HG03354 (cell line): ENCODE measurements around the gene MAP4K5.
"Not testable (repeated sequence)": the region's sequence is repeated elsewhere in the genome, so short reads cannot be mapped to it uniquely, and the experiment has no call there.

Experiments
- ATAC-seq: cut with Tn5 transposase; IDR thresholded peaks from one replicate; pipeline ENCODE4 v1.9.1; 2021; ENCODE audit warnings: mild to moderate bottlenecking; ENCODE audit not compliant: unreplicated experiment, poor library complexity, severe bottlenecking

MAP4K5 gene

GRCh38 chr14:50532502-50533240 is at the start of gene MAP4K5:
MAP4K5 (minus strand) TSS chr14:50532569; CDS start chr14:50532049, 520 bp downstream.
- ATAC-seq, result peak; percentile 97

DNA sequence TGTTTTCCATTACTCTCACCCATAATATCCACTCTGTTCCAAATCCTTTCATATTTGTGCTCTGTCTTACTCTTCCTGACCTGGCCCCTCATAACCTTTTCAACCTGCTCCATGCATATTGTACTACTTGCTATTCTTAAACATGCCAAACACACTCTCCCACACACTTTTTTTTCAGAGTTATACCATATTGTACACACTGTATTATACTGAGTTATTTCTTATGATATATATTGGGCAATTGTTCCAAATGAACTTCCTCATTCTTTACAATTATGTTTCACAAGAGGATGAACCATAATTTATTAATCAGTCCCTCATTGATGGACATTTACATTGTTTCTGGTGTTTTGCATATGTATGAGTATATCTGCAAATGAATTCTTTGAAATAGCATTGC is 46.1 kb upstream of the MAP4K5 start:
- ATAC-seq, result no peak

DNA sequence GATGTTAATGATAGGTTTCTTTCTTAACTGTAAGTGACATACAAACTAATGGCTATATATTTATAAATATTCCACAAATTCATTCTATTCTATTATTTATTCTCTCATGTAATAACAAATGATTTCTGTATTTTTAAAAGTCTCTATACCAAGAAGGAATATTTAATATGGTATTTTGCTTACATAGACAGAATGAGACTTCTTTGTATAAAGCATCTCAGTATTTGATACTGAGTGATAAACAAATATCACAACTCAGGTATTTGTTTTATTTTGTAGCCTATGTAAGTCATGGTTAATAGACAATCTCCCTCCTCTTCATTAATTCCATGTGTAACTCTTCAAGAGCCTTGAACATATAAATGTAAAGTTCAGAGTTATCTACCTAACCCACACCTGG is 45.6 kb upstream of the MAP4K5 start:
- ATAC-seq, result no peak

GRCh38 chr14:50575769-50576168 is 43.4 kb upstream of the MAP4K5 start:
- ATAC-seq, result no peak

DNA sequence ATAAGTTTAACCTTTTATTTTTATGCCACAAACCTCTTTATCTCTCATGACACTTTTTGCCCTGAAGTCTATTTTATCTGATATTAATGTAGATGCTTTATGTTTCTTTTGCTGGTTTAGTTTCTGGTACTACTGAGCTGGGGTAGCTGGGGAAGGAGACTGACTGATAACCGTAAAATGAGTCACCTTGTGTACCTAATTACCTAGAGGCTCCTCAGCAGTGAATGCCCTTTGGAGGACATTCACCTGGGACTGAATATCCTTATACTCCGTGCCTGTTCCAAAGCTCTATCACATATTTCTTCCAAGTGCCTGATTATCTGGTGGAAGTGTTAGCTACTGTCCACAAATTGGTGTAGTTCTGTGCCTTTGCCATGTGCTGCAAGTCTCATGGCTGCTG is 41.5 kb upstream of the MAP4K5 start:
- no peak for ATAC-seq

DNA sequence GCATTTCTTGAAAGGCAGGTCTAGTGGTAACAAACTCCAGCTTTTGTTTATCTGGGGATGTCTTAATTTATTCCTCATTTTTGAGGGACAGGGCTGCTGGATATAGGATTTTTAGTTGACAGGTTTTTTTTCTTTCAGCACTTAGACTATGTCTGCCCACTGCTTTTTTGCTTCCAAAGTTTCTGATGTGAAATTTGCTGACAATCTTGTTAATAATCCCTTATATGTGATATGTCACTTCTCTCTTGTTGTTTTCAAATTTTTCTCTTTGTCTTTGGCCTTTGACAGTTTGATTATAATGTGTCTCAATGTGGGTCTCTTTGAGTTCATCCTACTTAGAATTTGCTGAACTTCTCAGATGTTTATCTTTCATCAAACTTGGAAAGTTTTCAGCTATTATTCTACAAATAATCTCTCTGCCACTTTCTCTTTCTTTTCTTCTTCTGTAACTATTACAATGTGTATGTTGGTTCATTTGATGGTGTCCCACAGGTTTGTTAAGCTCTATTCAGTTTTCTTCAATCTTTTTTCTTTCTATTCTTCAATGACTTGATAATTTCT is 37.4 kb upstream of the MAP4K5 start:
- no peak for ATAC-seq

GRCh38 chr14:50562841-50563240 is 30.5 kb upstream of the MAP4K5 start:
- no peak for ATAC-seq

- no peak for ATAC-seq
Observed at GRCh38 chr14:50560931-50561285, 28.5 kb upstream of the MAP4K5 start.

GRCh38 chr14:50559990-50560930 is 27.9 kb upstream of the MAP4K5 start, which contains the start of gene ATL1:
ATL1 (plus strand) TSS chr14:50560145; CDS start chr14:50560266, 121 bp downstream.
- no peak for ATAC-seq

GRCh38 chr14:50552796-50553195 is 20.4 kb upstream of the MAP4K5 start:
- not testable (repeated sequence) for ATAC-seq

GRCh38 chr14:50551877-50552276 is 19.5 kb upstream of the MAP4K5 start:
- ATAC-seq, result no peak

- ATAC-seq, result no peak
Observed at GRCh38 chr14:50550294-50550693, 17.9 kb upstream of the MAP4K5 start.

GRCh38 chr14:50545618-50546017 is 13.2 kb upstream of the MAP4K5 start:
- ATAC-seq, result no peak

DNA sequence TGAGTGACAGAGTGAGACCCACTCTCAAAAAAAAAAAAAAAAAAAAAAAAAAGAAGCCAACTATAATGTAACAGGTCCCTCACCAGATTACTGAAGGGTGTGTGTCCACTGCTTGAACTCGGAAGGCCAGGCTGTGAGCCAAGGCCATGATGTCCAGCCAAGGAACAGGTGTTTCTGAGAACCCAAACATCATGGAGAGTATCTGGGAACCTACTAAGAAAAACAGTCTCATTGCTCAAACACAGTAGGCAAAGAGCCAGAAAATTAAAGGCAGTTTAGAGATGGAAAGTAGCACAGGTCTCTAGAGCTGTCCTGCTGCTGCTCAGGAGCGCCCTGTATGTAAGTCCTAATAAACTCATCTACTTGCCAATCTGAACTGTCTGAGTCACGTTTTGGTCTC is 12.5 kb upstream of the MAP4K5 start:
- ATAC-seq, result no peak

GRCh38 chr14:50542941-50543418 is 10.6 kb upstream of the MAP4K5 start:
- ATAC-seq, result peak; percentile 64

DNA sequence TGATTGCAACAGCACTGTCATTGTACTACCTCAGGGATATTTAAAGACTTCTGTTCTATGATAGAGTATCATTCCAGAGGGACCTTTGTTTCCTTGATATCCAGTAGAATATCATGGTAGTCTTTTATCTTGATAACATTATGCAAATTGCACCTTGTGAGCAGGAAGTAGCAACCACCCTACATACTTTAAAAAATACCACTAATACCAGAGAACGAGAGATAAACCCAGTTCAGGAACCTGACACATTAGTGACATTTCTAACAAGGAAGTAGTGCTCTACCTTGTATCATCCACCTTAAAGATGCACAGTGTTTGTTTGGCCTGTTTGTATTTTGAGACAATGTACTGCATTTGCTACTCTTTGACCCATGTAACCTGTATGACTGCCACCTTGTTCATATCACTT is 8.8 kb upstream of the MAP4K5 start:
- no peak for ATAC-seq

- ATAC-seq, result no peak
Observed at GRCh38 chr14:50539051-50539450, 6.7 kb upstream of the MAP4K5 start.

DNA sequence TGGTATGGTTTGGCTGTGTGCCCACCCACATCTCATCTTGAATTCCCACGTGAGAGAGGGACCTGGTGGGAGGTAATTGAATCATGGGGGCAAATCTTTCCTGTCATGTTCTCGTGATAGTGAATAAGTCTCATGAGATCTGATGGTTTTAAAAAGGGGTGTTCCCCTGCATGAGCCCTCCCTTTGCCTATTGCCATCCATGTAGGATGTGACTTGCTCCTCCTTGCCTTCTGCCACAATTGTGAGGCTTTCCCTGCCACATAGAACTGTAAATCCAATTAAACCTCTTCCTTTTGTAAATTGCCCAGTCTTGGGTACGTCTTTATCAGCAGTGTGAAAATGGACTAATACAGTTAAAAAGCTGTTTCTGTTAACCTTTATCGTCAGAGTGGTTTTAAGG is 5.7 kb upstream of the MAP4K5 start:
- ATAC-seq, result not testable (repeated sequence)

GRCh38 chr14:50534997-50535396 is 2.6 kb upstream of the MAP4K5 start:
- no peak for ATAC-seq

- no peak for ATAC-seq
Observed at GRCh38 chr14:50534416-50534815, 2.0 kb upstream of the MAP4K5 start.
